LNCAP (cell line): ENCODE results near the gene MASP1.

Source experiments
- CTCF ChIP-seq: fragments of 450-650 bp; IDR thresholded peaks from 2 replicates; pipeline ENCODE4 v1.5.1; 2017; ENCODE audit warnings: mild to moderate bottlenecking

The MASP1 gene

GRCh38 chr3:187274977-187275338, 16.6 kb downstream of the MASP1 start:
- no peak for TF ChIP-seq CTCF

- TF ChIP-seq CTCF: no peak
These were observed 17.1 kb downstream of the MASP1 start for GRCh38 chr3:187274315-187274976.

- TF ChIP-seq CTCF: no peak
These were observed 20.0 kb downstream of the MASP1 start for GRCh38 chr3:187271582-187271981.

GRCh38 chr3:187269486-187269885, 22.1 kb downstream of the MASP1 start:
- no peak for TF ChIP-seq CTCF

- TF ChIP-seq CTCF: no peak
These were observed 24.2 kb downstream of the MASP1 start for GRCh38 chr3:187267306-187267705.

GRCh38 chr3:187266691-187267090, 24.8 kb downstream of the MASP1 start:
- TF ChIP-seq CTCF: no peak

- no peak for TF ChIP-seq CTCF
These were observed 26.0 kb downstream of the MASP1 start for GRCh38 chr3:187265461-187265955.

- TF ChIP-seq CTCF: no peak
These were observed 26.6 kb downstream of the MASP1 start for GRCh38 chr3:187264911-187265310.
